H1 (cell line): ENCODE results near the gene NUP210. TPM values are rescaled to one million over a fixed set of nuclear protein-coding genes. Genes with fewer than 3 reads are reported as not detected.

Experiments
- CTCF ChIA-PET: fragments of 300-600 bp; sonication (Branson Sonifier 250); formaldehyde crosslinking; loops from one replicate; lab custom pipeline; 2021; ENCODE audit not compliant: partially characterized antibody; lab: Charles Lee
- POLR2A ChIA-PET: fragments of 300-600 bp; sonication (Branson Sonifier 250); formaldehyde crosslinking; loops from one replicate; lab custom pipeline; 2021; ENCODE audit warnings: inconsistent platforms; ENCODE audit not compliant: partially characterized antibody; lab: Charles Lee
- DNase-seq, 2 experiments: peaks; one replicate each; pipeline versions ENCODE4 v3.0.0 to v3.0.0-alpha.2; 2010 to 2022; ENCODE audit warnings: low spot score in 2 of 2, low read depth in 1 of 2, mixed read lengths in 1 of 2
- FAIRE-seq: peaks from 2 replicates; lab custom pipeline; 2011; peaks lifted over from hg19 to GRCh38; lab: Jason Lieb, UNC
- H2AFZ ChIP-seq: 2 replicates; pipeline ENCODE4 v1.8.1; 2012; ENCODE audit warnings: low read length, inconsistent platforms
- H2AK5ac ChIP-seq: 2 replicates; pipeline ENCODE4 v1.6.1; 2013; ENCODE audit warnings: low read depth, low read length
- H2BK120ac ChIP-seq: replicated peaks from 2 replicates; pipeline ENCODE3; 2013; ENCODE audit warnings: low read depth, low read length, inconsistent platforms
- H2BK12ac ChIP-seq: 2 replicates; pipeline ENCODE4 v1.6.1; 2013; ENCODE audit warnings: low read depth, low read length
- H2BK15ac ChIP-seq: 2 replicates; pipeline ENCODE4 v1.6.1; 2013; ENCODE audit warnings: low read length
- H2BK20ac ChIP-seq: 2 replicates; pipeline ENCODE4 v1.6.1; 2013; ENCODE audit warnings: low read length
- H2BK5ac ChIP-seq: 2 replicates; pipeline ENCODE4 v1.6.1; 2013; ENCODE audit warnings: low read depth, low read length
- H3K14ac ChIP-seq: 2 replicates; pipeline ENCODE4 v1.6.1; 2013; ENCODE audit warnings: inconsistent platforms; ENCODE audit not compliant: insufficient read length
- H3K18ac ChIP-seq: 2 replicates; pipeline ENCODE4 v1.6.1; 2013; ENCODE audit warnings: low read length; ENCODE audit errors: extremely low read depth
- H3K23ac ChIP-seq: 2 replicates; pipeline ENCODE4 v1.6.1; 2013; ENCODE audit warnings: inconsistent platforms; ENCODE audit not compliant: insufficient read length
- H3K23me2 ChIP-seq: 2 replicates; pipeline ENCODE4 v1.6.1; 2013; ENCODE audit warnings: low read depth, low read length
- H3K27ac ChIP-seq: 2 replicates; pipeline ENCODE4 v1.6.1; 2011; ENCODE audit warnings: low read depth, low read length, inconsistent platforms
- H3K27me3 ChIP-seq, 4 experiments: replicated peaks in 1 of 4; 1 replicate in 1 of 4; 2 replicates in 3 of 4; pipeline versions ENCODE4 v1.6.1 to v1.8.1; 2011 to 2013; ENCODE audit warnings: low read length in 3 of 4, mild to moderate bottlenecking in 3 of 4, inconsistent platforms in 2 of 4, mixed read lengths in 2 of 4, moderate library complexity in 1 of 4; ENCODE audit not compliant: control insufficient read depth in 3 of 4, insufficient read depth in 3 of 4; ENCODE audit errors: extremely low read depth in 1 of 4
- H3K36me3 ChIP-seq, 4 experiments: 2 replicates each; pipeline versions ENCODE4 v1.6.1 to v1.8.1; 2011 to 2013; ENCODE audit warnings: mild to moderate bottlenecking in 4 of 4, low read length in 3 of 4, moderate library complexity in 2 of 4, control low read depth in 1 of 4, inconsistent platforms in 1 of 4; ENCODE audit not compliant: insufficient read depth in 4 of 4, control insufficient read depth in 2 of 4
- H3K4ac ChIP-seq: replicated peaks from 2 replicates; pipeline ENCODE3; 2013; ENCODE audit warnings: low read length, low read depth, mixed read lengths, inconsistent platforms; ENCODE audit not compliant: insufficient read length
- H3K4me1 ChIP-seq, 4 experiments: replicated peaks in 1 of 4; 1 replicate in 1 of 4; 2 replicates in 3 of 4; pipeline versions ENCODE4 v1.6.1 to v1.8.1; 2011 to 2013; ENCODE audit warnings: low read length in 3 of 4, inconsistent platforms in 2 of 4, mixed read lengths in 1 of 4; ENCODE audit not compliant: insufficient read depth in 4 of 4, control insufficient read depth in 3 of 4
- H3K4me2 ChIP-seq, 2 experiments: 2 replicates each; pipeline versions ENCODE4 v1.6.1 to v1.8.1; 2011 to 2013; ENCODE audit warnings: low read depth in 2 of 2, low read length in 2 of 2, control low read depth in 1 of 2, inconsistent platforms in 1 of 2, mild to moderate bottlenecking in 1 of 2; ENCODE audit not compliant: insufficient read depth in 1 of 2
- H3K4me3 ChIP-seq, 4 experiments: fragments of 200-600, 300-600 bp in 1 of 4; sonication (generic), shearing (Covaris generic), sonication (Bioruptor Twin) in 1 of 4; 2 replicates each; pipeline versions ENCODE4 v1.5.1 to v1.8.1; 2011 to 2016; ENCODE audit warnings: low read length in 4 of 4, low read depth in 3 of 4, control low read depth in 2 of 4, inconsistent platforms in 2 of 4, mild to moderate bottlenecking in 2 of 4, mixed read lengths in 1 of 4, moderate library complexity in 1 of 4; ENCODE audit not compliant: insufficient read depth in 2 of 4; ENCODE audit errors: extremely low read depth in 1 of 4
- H3K56ac ChIP-seq: replicated peaks from 2 replicates; pipeline ENCODE3; 2013; ENCODE audit warnings: low read depth, mild to moderate bottlenecking, mixed read lengths, low read length, inconsistent platforms; ENCODE audit not compliant: insufficient read length
- H3K79me1 ChIP-seq: 2 replicates; pipeline ENCODE4 v1.6.1; 2013; ENCODE audit warnings: low read depth, low read length, control low read depth
- H3K79me2 ChIP-seq, 2 experiments: 2 replicates each; pipeline versions ENCODE4 v1.6.1 to v1.8.1; 2012 to 2013; ENCODE audit warnings: low read length in 2 of 2, mild to moderate bottlenecking in 2 of 2, inconsistent platforms in 1 of 2; ENCODE audit not compliant: insufficient read depth in 2 of 2, control insufficient read depth in 1 of 2
- H3K9ac ChIP-seq, 4 experiments: replicated peaks in 1 of 4; 1 replicate in 1 of 4; 2 replicates in 3 of 4; pipeline versions ENCODE4 v1.6.1 to v1.8.1; 2011 to 2013; ENCODE audit warnings: low read depth in 3 of 4, low read length in 3 of 4, control low read depth in 2 of 4, mild to moderate bottlenecking in 2 of 4, moderate library complexity in 2 of 4, inconsistent platforms in 1 of 4; ENCODE audit errors: extremely low read depth in 1 of 4
- H3K9me3 ChIP-seq, 2 experiments: 2 replicates each; pipeline versions ENCODE4 v1.6.1 to v1.8.1; 2012 to 2013; ENCODE audit warnings: mild to moderate bottlenecking in 2 of 2, moderate library complexity in 2 of 2, control low read depth in 1 of 2, inconsistent platforms in 1 of 2, low read depth in 1 of 2, low read length in 1 of 2, mixed read lengths in 1 of 2; ENCODE audit not compliant: insufficient read depth in 2 of 2
- H4K20me1 ChIP-seq, 2 experiments: replicated peaks in 1 of 2; 2 replicates each; pipeline versions ENCODE3 to v1.8.1; 2011 to 2013; ENCODE audit warnings: inconsistent platforms in 2 of 2, low read length in 2 of 2, mild to moderate bottlenecking in 1 of 2; ENCODE audit not compliant: insufficient read depth in 2 of 2, control insufficient read depth in 1 of 2
- H4K5ac ChIP-seq: 2 replicates; pipeline ENCODE4 v1.6.1; 2013; ENCODE audit warnings: low read length, low read depth, mixed read lengths, inconsistent platforms; ENCODE audit not compliant: insufficient read length
- H4K8ac ChIP-seq: 2 replicates; pipeline ENCODE4 v1.8.0; 2013; ENCODE audit warnings: mild to moderate bottlenecking, moderate library complexity, low read length, inconsistent platforms; ENCODE audit not compliant: insufficient read depth; ENCODE audit errors: extremely low read depth
- H4K91ac ChIP-seq: replicated peaks from 2 replicates; pipeline ENCODE3; 2013; ENCODE audit warnings: low read length, mixed read lengths, inconsistent platforms; ENCODE audit not compliant: insufficient read length
- BRCA1 ChIP-seq: IDR thresholded peaks from 2 replicates; pipeline ENCODE4 v1.6.1; 2012; ENCODE audit warnings: low read depth, low read length, improper control_type of control experiment
- CTBP2 ChIP-seq: IDR thresholded peaks from 2 replicates; pipeline ENCODE4 v1.7.0; 2011; ENCODE audit warnings: borderline replicate concordance, mild to moderate bottlenecking, moderate library complexity, mixed read lengths, low read length; ENCODE audit not compliant: insufficient read depth, insufficient read length
- E2F6 ChIP-seq: IDR thresholded peaks from 2 replicates; pipeline ENCODE4 v1.6.1; 2012; ENCODE audit warnings: inconsistent platforms
- EZH2 ChIP-seq: fragments of 200-600 bp; sonication (generic); IDR thresholded peaks from 2 replicates; pipeline ENCODE4 v1.7.1; 2012; ENCODE audit warnings: low read depth, mild to moderate bottlenecking, moderate library complexity, low read length, inconsistent platforms; ENCODE audit not compliant: severe bottlenecking
- GABPA ChIP-seq: IDR thresholded peaks from 2 replicates; pipeline ENCODE4 v1.6.1; 2011; ENCODE audit warnings: mild to moderate bottlenecking, low read length, moderate library complexity, borderline replicate concordance; ENCODE audit not compliant: insufficient read depth
- KDM5A ChIP-seq: fragments of 200-600 bp; IDR thresholded peaks from 2 replicates; pipeline ENCODE4 v1.7.1; 2012; ENCODE audit warnings: mild to moderate bottlenecking, low read length, inconsistent platforms, mixed read lengths
- PHF8 ChIP-seq: fragments of 200-600 bp; sonication (generic); conservative IDR thresholded peaks from 2 replicates; pipeline ENCODE4 v1.7.1; 2012; ENCODE audit warnings: low read depth, mild to moderate bottlenecking, inconsistent platforms, low read length, moderate library complexity
- POLR2A ChIP-seq, 2 experiments: IDR thresholded peaks; 1 replicate in 1 of 2; 2 replicates in 1 of 2; pipeline ENCODE4 v1.6.1; 2011; ENCODE audit warnings: low read depth in 2 of 2, low read length in 2 of 2, mild to moderate bottlenecking in 2 of 2; ENCODE audit errors: control extremely low read depth in 1 of 2
- RFX5 ChIP-seq: IDR thresholded peaks from 2 replicates; pipeline ENCODE4 v1.6.1; 2011; ENCODE audit warnings: low read depth, low read length, improper control_type of control experiment, borderline replicate concordance
- TCF12 ChIP-seq: IDR thresholded peaks from 2 replicates; pipeline ENCODE4 v1.6.1; 2011; ENCODE audit warnings: low read depth, mild to moderate bottlenecking, low read length
- whole genome bisulfite sequencing, 2 experiments: shearing (Covaris generic) in 1 of 2; methylation state at CpG; one replicate each; pipeline versions ENCODE4 v1.1.6 to v1.1.7; 2013 to 2015; ENCODE audit warnings: low lambda C conversion rate in 2 of 2, mixed read lengths in 2 of 2, inconsistent platforms in 1 of 2, low coverage in 1 of 2, missing lambda C conversion rate in 1 of 2; ENCODE audit not compliant: insufficient replicate concordance in 2 of 2, insufficient coverage in 1 of 2, insufficient read length in 1 of 2; ENCODE audit errors: extremely low coverage in 1 of 2, missing lambda C conversion rate in 1 of 2; 5-methylcytosine and 5-hydroxymethylcytosine counted together
- polyA plus RNA-seq, 7 experiments: library from polyadenylated mRNA; depleted of rRNA in 3 of 7; stranded (reverse) in 5 of 7; unstranded in 2 of 7; fragments of >200 nt in 5 of 7; fragments of 200-250 nt in 2 of 7; gene quantifications; 1 replicate in 5 of 7; 2 replicates in 1 of 7; 4 replicates in 1 of 7; pipeline versions ENCODE4 v1.2.1 to v1.2.3, GENCODE V29; 2011 to 2013; ENCODE audit warnings: missing spikeins in 2 of 7, mixed read lengths in 2 of 7
- total RNA-seq: library from RNA; stranded (reverse); fragmentation: NEBNext Ultra II Directional; extraction: Animal tissue kit (Norgen Biotek cat#: 25700); gene quantifications from 2 replicates; pipeline ENCODE4 v1.2.1, GENCODE V29; 2021
- TF ChIP-seq, protein P1 (sequence below), 3 experiments: IDR thresholded peaks; 1 replicate in 2 of 3; 2 replicates in 1 of 3; pipeline versions ENCODE4 v1.5.1 to v1.6.1; 2011; ENCODE audit warnings: low read length in 3 of 3, mild to moderate bottlenecking in 3 of 3, inconsistent platforms in 2 of 3, low read depth in 1 of 3, moderate library complexity in 1 of 3; ENCODE audit not compliant: insufficient read depth in 1 of 3; ENCODE audit errors: control extremely low read depth in 1 of 3

The NUP210 gene
- total and polyA plus RNA-seq, 2 of the 8 experiments (the other 6 are each of a cell fraction or from before 2014, with no cell fraction given) = 51.0 to 53.7 TPM

- H3K27me3 ChIP-seq = no peaks in the 10 kb centered on the region
- no peak overlapping the region for H2AK5ac ChIP-seq
- no peak overlapping the region for H3K4me2 ChIP-seq
- 94% methylated on average over 9 of the region's 9 CpGs; no CpG with 5 or more reads in 1 of the 2 experiments for WGBS, 2 experiments
- no peak overlapping the region for H2BK120ac ChIP-seq
- H2AFZ ChIP-seq = no peak overlapping the region
- no peak for FAIRE-seq
- no peak overlapping the region for H2BK5ac ChIP-seq
- H4K91ac ChIP-seq = no peak overlapping the region
- H3K4me1 ChIP-seq = no peaks in the 10 kb centered on the region
- ChIA-PET POLR2A (no interaction called here), CTCF (interaction anchor here (0.8 to 1.0 kb wide), 2 partner anchors 10 to 15 kb away, joined by 3 read pairs; no protein-coding TSS in a partner anchor)
- H3K23me2 ChIP-seq = peaks cover 5% of the 10 kb centered on the region
- no peak overlapping the region for H4K5ac ChIP-seq
- H3K18ac ChIP-seq = no peak overlapping the region
- no peak overlapping the region for H3K4ac ChIP-seq
- H3K36me3 ChIP-seq = peaks cover 3 to 58% (median 13%) of the 10 kb centered on the region in 4 experiments; a peak in 7 of 8 replicates
- no peak overlapping the region for H3K4me3 ChIP-seq
- no peak overlapping the region for H3K9ac ChIP-seq
- no peak overlapping the region for H4K8ac ChIP-seq
- no peak overlapping the region; the same call in 1 of the 2 replicates for H3K27ac ChIP-seq
- H3K14ac ChIP-seq = no peak overlapping the region
- H3K23ac ChIP-seq = no peak overlapping the region
- no peaks in the 10 kb centered on the region for H3K79me2 ChIP-seq
- no peak overlapping the region for H2BK15ac ChIP-seq
- peaks cover 2 to 9% of the 10 kb centered on the region in 2 experiments for H4K20me1 ChIP-seq
- H2BK12ac ChIP-seq = no peak overlapping the region
- no peak overlapping the region for H2BK20ac ChIP-seq
- H3K9me3 ChIP-seq = no peaks in the 10 kb centered on the region
- no peak for DNase-seq
- no peak overlapping the region for H3K56ac ChIP-seq
- H3K79me1 ChIP-seq = no peaks in the 10 kb centered on the region; the same call in 1 of the 2 replicates
- TF ChIP-seq RFX5 = no peak
- TF ChIP-seq BRCA1 = no peak
- TF ChIP-seq, protein P1, sequence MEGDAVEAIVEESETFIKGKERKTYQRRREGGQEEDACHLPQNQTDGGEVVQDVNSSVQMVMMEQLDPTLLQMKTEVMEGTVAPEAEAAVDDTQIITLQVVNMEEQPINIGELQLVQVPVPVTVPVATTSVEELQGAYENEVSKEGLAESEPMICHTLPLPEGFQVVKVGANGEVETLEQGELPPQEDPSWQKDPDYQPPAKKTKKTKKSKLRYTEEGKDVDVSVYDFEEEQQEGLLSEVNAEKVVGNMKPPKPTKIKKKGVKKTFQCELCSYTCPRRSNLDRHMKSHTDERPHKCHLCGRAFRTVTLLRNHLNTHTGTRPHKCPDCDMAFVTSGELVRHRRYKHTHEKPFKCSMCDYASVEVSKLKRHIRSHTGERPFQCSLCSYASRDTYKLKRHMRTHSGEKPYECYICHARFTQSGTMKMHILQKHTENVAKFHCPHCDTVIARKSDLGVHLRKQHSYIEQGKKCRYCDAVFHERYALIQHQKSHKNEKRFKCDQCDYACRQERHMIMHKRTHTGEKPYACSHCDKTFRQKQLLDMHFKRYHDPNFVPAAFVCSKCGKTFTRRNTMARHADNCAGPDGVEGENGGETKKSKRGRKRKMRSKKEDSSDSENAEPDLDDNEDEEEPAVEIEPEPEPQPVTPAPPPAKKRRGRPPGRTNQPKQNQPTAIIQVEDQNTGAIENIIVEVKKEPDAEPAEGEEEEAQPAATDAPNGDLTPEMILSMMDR (IDR thresholded peaks at IDR 0.05; ENCODE audit: control extremely low read depth in 1 of 3, insufficient read depth in 1 of 3, low read depth in 1 of 3, low read length in 3 of 3) = no peak
- TF ChIP-seq PHF8 = no peak
- no peak for TF ChIP-seq CTBP2
- TF ChIP-seq EZH2 = no peak
- TF ChIP-seq GABPA = no peak
- no peak for TF ChIP-seq TCF12
- TF ChIP-seq E2F6 = no peak
- TF ChIP-seq KDM5A = no peak
- TF ChIP-seq POLR2A (IDR thresholded peaks at IDR 0.05; ENCODE audit: control extremely low read depth in 1 of 2, low read depth in 2 of 2, low read length in 2 of 2) = no peak
Observed at GRCh38 chr3:13376091-13376490, 44.0 kb downstream of the NUP210 start.
